Measurements from ENCODE around the gene IQSEC1. TPM values are rescaled to one million over a fixed set of nuclear protein-coding genes. Genes with fewer than 3 reads are reported as not detected.

The IQSEC1 gene
- total and polyA plus RNA-seq, 2 donors (not counting 1 experiment from before 2014, with no cell fraction given) = 96.7 to 222 TPM

- no peaks in the 10 kb centered on the region for H3K27me3 ChIP-seq (replicated peaks in 1 of 4; ENCODE audit: control extremely low read depth in 1 of 4, control insufficient read depth in 3 of 4, insufficient read depth in 4 of 4, low read length in 3 of 4)
- ChIA-PET CTCF (interaction anchor here (0.5 to 8.7 kb wide), 12 partner anchors 11 to 452 kb away, joined by 3 to 108 read pairs (median 5); no protein-coding TSS in a partner anchor), POLR2A (interaction anchor here (0.9 to 4.4 kb wide), 10 partner anchors 9 to 441 kb away, joined by 3 to 29 read pairs (median 10); no protein-coding TSS in a partner anchor)
- 40% methylated on average over 3 of the region's 4 CpGs for WGBS (ENCODE audit: insufficient coverage)
- peaks cover 99 to 100% of the 10 kb centered on the region in 2 donors for H3K4me1 ChIP-seq (ENCODE audit: control insufficient read depth in 2 of 2, insufficient read depth in 2 of 2, low read length in 2 of 2)
- H3K4me2 ChIP-seq (replicated peaks; ENCODE audit: low read depth, low read length, poor library complexity, severe bottlenecking) = peak overlapping the region; percentile 80
- Mint-ChIP-seq H3K9me3 (ENCODE audit: insufficient read depth) (no peaks in the 10 kb centered on the region), H3K4me1 (peaks cover 95% of the 10 kb centered on the region), H3K4me3 (peak overlapping the region; percentile 84), H3K27ac (peak overlapping the region; percentile 95), H3K27me3 (no peaks in the 10 kb centered on the region)
- intact Hi-C loops (cut with micrococcal nuclease) = loop anchor here (1.0 kb wide), 2 partner anchors 9 to 10 kb away; no protein-coding TSS in a partner anchor
- H2AFZ ChIP-seq (ENCODE audit: insufficient read depth, low read depth, low read length, poor library complexity, severe bottlenecking) = no peak overlapping the region
- H3K4me3 ChIP-seq (ENCODE audit: control extremely low read depth in 1 of 5, extremely low read depth in 1 of 5, insufficient read depth in 1 of 5, low read depth in 2 of 5, low read length in 4 of 5) = peak overlapping the region in 3 of 5 experiments; percentile 8 to 58 (median 44)
- H3K27ac ChIP-seq (ENCODE audit: low read length in 2 of 2) = peak overlapping the region; percentile 96 to 97
- peaks cover 0 to 58% of the 10 kb centered on the region in 2 experiments for H3K36me3 ChIP-seq (replicated peaks in 1 of 2; ENCODE audit: control extremely low read depth in 1 of 2, control insufficient read depth in 1 of 2, extremely low read depth in 1 of 2, insufficient read depth in 2 of 2, low read length in 1 of 2)
- H3K79me2 ChIP-seq (ENCODE audit: control insufficient read depth, insufficient read depth, low read length) = peaks cover 98% of the 10 kb centered on the region
- H3K9ac ChIP-seq (ENCODE audit: low read length) = peak overlapping the region; percentile 61
- DNase-seq (no peak), ATAC-seq (ENCODE audit: low read depth) (no peak)
- peaks cover 30% of the 10 kb centered on the region for H4K20me1 ChIP-seq (ENCODE audit: control insufficient read depth, insufficient read depth, low read length, poor library complexity, severe bottlenecking)
- no peak for TF ChIP-seq CTCF (IDR thresholded peaks at IDR 0.05)
- no peak for TF ChIP-seq EZH2 (IDR thresholded peaks at IDR 0.05; ENCODE audit: borderline replicate concordance, insufficient read depth, low read depth, low read length, poor library complexity, severe bottlenecking)
- no peaks in the 10 kb centered on the region for H3K9me3 ChIP-seq (ENCODE audit: control extremely low read depth in 1 of 3, control insufficient read depth in 2 of 3, insufficient read depth in 1 of 3, low read length in 2 of 3)
Measured at GRCh38 chr3:13010780-13011572, 62.3 kb downstream of the IQSEC1 start.
